H1 (cell line): ENCODE data around the gene SLC38A10. TPM values are rescaled to one million over a fixed set of nuclear protein-coding genes. Genes with fewer than 3 reads are reported as not detected.

Experiments
- CHD1 ChIP-seq: IDR thresholded peaks from 2 replicates; pipeline ENCODE4 v1.6.1; 2012; ENCODE audit warnings: low read depth, low read length, improper control_type of control experiment
- CHD7 ChIP-seq: fragments of 300-600 bp; sonication (generic); IDR thresholded peaks from 2 replicates; pipeline ENCODE4 v1.7.1; 2012; ENCODE audit warnings: low read length, moderate library complexity, mild to moderate bottlenecking, inconsistent platforms; ENCODE audit not compliant: insufficient replicate concordance
- HDAC2 ChIP-seq, 2 experiments: fragments of 300-600 bp in 1 of 2; sonication (generic) in 1 of 2; IDR thresholded peaks; 2 replicates each; pipeline ENCODE4 v1.6.1; 2011 to 2012; ENCODE audit warnings: low read depth in 2 of 2, low read length in 2 of 2, mild to moderate bottlenecking in 2 of 2, moderate library complexity in 2 of 2, borderline replicate concordance in 1 of 2, inconsistent platforms in 1 of 2
- KDM1A ChIP-seq: fragments of 200-600, 300-600 bp; sonication (generic); IDR thresholded peaks from 2 replicates; pipeline ENCODE4 v1.7.1; 2016; ENCODE audit warnings: mild to moderate bottlenecking, low read length, borderline replicate concordance
- MAFK ChIP-seq: IDR thresholded peaks from 2 replicates; pipeline ENCODE4 v1.6.1; 2012; ENCODE audit warnings: low read depth, mild to moderate bottlenecking, improper control_type of control experiment, low read length
- RAD21 ChIP-seq, 2 experiments: IDR thresholded peaks in 1 of 2; conservative IDR thresholded peaks in 1 of 2; 2 replicates each; pipeline ENCODE4 v1.6.1; 2011; ENCODE audit warnings: low read depth in 2 of 2, low read length in 2 of 2, improper control_type of control experiment in 1 of 2, inconsistent platforms in 1 of 2, mild to moderate bottlenecking in 1 of 2, moderate library complexity in 1 of 2
- RBBP5 ChIP-seq: IDR thresholded peaks from 2 replicates; pipeline ENCODE4 v1.7.1; 2012; ENCODE audit warnings: low read depth, mild to moderate bottlenecking, inconsistent platforms, low read length, moderate library complexity, borderline replicate concordance
- SIRT6 ChIP-seq: IDR thresholded peaks from one replicate; pipeline ENCODE4 v1.7.1; 2012; ENCODE audit warnings: low read length, inconsistent platforms
- SIX5 ChIP-seq: IDR thresholded peaks from 2 replicates; pipeline ENCODE4 v1.6.1; 2011; ENCODE audit warnings: mild to moderate bottlenecking, low read depth, low read length
- SP1 ChIP-seq: IDR thresholded peaks from 2 replicates; pipeline ENCODE4 v1.6.1; 2011; ENCODE audit warnings: low read depth, low read length
- polyA plus RNA-seq, 7 experiments: library from polyadenylated mRNA; depleted of rRNA in 3 of 7; stranded (reverse) in 5 of 7; unstranded in 2 of 7; fragments of >200 nt in 5 of 7; fragments of 200-250 nt in 2 of 7; gene quantifications; 1 replicate in 5 of 7; 2 replicates in 1 of 7; 4 replicates in 1 of 7; pipeline versions ENCODE4 v1.2.1 to v1.2.3, GENCODE V29; 2011 to 2013; ENCODE audit warnings: missing spikeins in 2 of 7, mixed read lengths in 2 of 7
- total RNA-seq: library from RNA; stranded (reverse); fragmentation: NEBNext Ultra II Directional; extraction: Animal tissue kit (Norgen Biotek cat#: 25700); gene quantifications from 2 replicates; pipeline ENCODE4 v1.2.1, GENCODE V29; 2021

Gene SLC38A10
- total and polyA plus RNA-seq, 2 of the 8 experiments (the other 6 are each of a cell fraction or from before 2014, with no cell fraction given), result 26.4 to 41.0 TPM

- no peak for TF ChIP-seq CHD7
- TF ChIP-seq MAFK, result no peak
- no peak for TF ChIP-seq SIX5
- no peak for TF ChIP-seq SP1
- no peak for TF ChIP-seq HDAC2 (IDR thresholded peaks at IDR 0.05; ENCODE audit: borderline replicate concordance in 1 of 2, low read depth in 2 of 2, low read length in 2 of 2)
- no peak for TF ChIP-seq RBBP5
- TF ChIP-seq SIRT6, result no peak
- no peak for TF ChIP-seq KDM1A
- no peak for TF ChIP-seq CHD1
- no peak for TF ChIP-seq RAD21 (IDR thresholded peaks at IDR 0.05 in 1 of 2, conservative IDR thresholded peaks at IDR 0.05 in 1 of 2; ENCODE audit: low read depth in 2 of 2, low read length in 2 of 2)
These were observed 30.0 kb upstream of the SLC38A10 start (continued) for GRCh38 chr17:81324851-81325713.
